ENCODE results near the gene ERBB4. TPM values are rescaled to one million over a fixed set of nuclear protein-coding genes. Genes with fewer than 3 reads are reported as not detected.
"Not testable (repeated sequence)": the region's sequence is repeated elsewhere in the genome, so short reads cannot be mapped to it uniquely, and the experiment has no call there.

Gene ERBB4
- total RNA-seq, 1 donor from 2014 or later: 25.3 TPM

DNA sequence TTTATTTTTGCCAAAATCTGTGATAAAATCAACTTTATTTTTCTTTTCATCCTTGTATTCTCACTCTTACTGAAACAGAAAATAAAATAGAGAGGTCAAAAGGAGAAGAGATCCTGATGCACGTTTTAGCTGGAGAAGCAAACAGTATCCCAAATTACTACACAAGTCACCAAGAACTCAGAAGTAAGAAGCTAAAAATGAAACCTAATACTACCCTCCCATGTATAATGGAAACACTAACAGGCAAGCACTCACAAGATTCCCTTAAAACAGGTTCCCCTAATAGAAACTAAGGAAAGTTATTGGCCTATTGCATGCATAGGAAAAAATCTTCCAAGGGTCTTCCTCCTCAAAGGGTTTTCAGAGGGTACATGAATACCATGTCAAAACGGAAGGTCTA lies 927.0 kb downstream of the ERBB4 start:
- TF ChIP-seq, protein P1, sequence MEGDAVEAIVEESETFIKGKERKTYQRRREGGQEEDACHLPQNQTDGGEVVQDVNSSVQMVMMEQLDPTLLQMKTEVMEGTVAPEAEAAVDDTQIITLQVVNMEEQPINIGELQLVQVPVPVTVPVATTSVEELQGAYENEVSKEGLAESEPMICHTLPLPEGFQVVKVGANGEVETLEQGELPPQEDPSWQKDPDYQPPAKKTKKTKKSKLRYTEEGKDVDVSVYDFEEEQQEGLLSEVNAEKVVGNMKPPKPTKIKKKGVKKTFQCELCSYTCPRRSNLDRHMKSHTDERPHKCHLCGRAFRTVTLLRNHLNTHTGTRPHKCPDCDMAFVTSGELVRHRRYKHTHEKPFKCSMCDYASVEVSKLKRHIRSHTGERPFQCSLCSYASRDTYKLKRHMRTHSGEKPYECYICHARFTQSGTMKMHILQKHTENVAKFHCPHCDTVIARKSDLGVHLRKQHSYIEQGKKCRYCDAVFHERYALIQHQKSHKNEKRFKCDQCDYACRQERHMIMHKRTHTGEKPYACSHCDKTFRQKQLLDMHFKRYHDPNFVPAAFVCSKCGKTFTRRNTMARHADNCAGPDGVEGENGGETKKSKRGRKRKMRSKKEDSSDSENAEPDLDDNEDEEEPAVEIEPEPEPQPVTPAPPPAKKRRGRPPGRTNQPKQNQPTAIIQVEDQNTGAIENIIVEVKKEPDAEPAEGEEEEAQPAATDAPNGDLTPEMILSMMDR (IDR thresholded peaks at IDR 0.05): no peak
- Histone ChIP-seq H3K4me3 (no peak overlapping the region), H3K27ac (no peak overlapping the region), H3K4me1 (no peaks in the 10 kb centered on the region), H3K9me3 (no peaks in the 10 kb centered on the region), H3K27me3 (ENCODE audit: low read depth) (no peaks in the 10 kb centered on the region), H3K36me3 (no peaks in the 10 kb centered on the region)
- DNase-seq (no peak), ATAC-seq (no peak)
- intact Hi-C loops (cut with DNase I): no loop called here

DNA sequence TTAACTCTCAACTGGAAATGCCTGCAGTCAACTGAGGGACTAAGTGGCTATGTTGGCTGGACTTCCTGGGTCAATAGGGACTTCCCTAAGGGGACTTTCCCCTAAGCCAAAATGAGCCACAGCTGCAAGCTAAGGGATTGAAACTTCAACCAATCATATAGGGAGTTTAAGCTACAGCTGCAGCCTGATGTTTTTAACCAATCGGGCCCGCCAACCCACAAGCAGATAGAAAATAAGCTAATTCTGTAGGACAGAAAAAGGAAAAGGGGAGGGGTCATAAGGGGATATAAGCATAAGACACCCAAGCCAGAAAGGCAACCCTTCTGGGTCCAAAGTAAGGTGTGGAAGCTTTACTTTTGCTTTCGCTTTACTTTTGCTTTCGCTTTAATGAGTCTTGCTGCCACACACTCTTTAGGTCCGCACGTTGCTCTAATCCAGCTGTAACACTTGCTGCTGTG lies 927.5 kb downstream of the ERBB4 start:
- Histone ChIP-seq H3K27me3 (ENCODE audit: low read depth) (no peaks in the 10 kb centered on the region), H3K27ac (no peak overlapping the region), H3K4me1 (no peaks in the 10 kb centered on the region), H3K36me3 (no peaks in the 10 kb centered on the region), H3K4me3 (no peak overlapping the region), H3K9me3 (no peaks in the 10 kb centered on the region)
- intact Hi-C loops (cut with DNase I): no loop called here
- ATAC-seq (no peak), DNase-seq (no peak)
- TF ChIP-seq, protein P1 (IDR thresholded peaks at IDR 0.05): no peak

DNA sequence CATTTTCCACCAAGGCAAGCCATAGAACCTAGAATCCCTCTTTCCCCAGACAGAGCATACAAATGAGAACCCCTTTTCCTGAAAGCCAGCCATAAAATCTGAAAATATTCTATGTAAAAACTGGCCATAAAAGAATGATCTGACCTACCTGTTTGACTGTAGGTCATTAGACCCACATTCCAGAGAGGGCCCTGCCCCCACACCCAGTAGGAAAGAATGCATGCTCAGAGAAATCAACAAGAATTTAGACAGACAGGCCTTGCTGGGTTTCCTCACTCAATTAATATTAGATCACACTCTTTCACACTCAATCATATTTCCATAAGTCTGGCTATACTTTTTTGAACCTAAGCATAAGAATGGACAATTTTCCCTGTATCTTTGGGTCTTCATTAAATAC lies 929.5 kb downstream of the ERBB4 start:
- Histone ChIP-seq H3K4me1 (no peaks in the 10 kb centered on the region), H3K27ac (no peak overlapping the region), H3K4me3 (no peak overlapping the region), H3K27me3 (ENCODE audit: low read depth) (no peaks in the 10 kb centered on the region), H3K9me3 (no peaks in the 10 kb centered on the region), H3K36me3 (no peaks in the 10 kb centered on the region)
- intact Hi-C loops (cut with DNase I): no loop called here
- TF ChIP-seq, protein P1 (IDR thresholded peaks at IDR 0.05): no peak
- DNase-seq: no peak
- ATAC-seq: no peak

DNA sequence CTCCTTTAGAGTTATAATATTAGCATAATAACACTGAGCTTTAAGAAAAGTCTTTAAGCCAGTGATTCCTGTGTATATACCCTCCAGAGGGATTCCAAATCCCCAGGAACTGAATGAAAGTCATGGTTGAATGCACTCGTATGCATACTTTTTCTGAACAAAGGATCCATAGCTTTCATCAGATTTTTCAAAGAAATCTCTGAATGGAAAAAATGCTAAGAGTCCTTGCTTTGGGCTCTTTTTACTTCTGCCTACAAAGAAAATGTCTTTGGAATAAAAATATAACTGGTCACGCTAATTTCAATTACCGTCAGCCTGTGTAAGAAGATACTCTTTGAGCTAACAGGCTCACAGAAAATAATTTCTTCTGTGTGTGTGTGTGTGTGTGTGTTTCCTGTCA lies 939.5 kb downstream of the ERBB4 start:
- no peak overlapping the region for H3K27ac ChIP-seq
- H3K4me3 ChIP-seq: no peak overlapping the region
- H3K4me1 ChIP-seq: no peaks in the 10 kb centered on the region
- DNase-seq (no peak), ATAC-seq (no peak)
- H3K36me3 ChIP-seq: no peaks in the 10 kb centered on the region
- H3K27me3 ChIP-seq (ENCODE audit: low read depth): no peaks in the 10 kb centered on the region
- H3K9me3 ChIP-seq: no peaks in the 10 kb centered on the region
- TF ChIP-seq, protein P1 (IDR thresholded peaks at IDR 0.05): no peak
- intact Hi-C loops (cut with DNase I): no loop called here

DNA sequence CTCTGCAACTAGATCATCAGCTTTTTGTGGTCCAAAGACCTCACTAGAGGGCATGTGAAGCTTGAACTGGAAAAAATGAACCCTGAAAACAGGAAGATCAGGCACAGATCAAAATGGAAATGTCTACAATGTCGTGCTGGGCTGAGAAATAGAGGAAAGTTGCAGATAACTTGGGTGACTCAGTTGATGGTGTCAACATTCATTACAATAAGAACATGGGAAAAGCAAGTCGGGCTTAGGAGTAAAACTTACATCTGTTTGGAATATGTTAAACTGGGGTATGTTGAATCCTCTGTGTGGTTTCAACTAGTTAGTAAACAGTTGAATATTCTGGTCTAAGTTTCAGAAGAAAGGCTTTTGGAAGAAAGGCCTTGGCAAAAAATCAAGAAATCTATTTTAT lies 940.4 kb downstream of the ERBB4 start:
- Histone ChIP-seq H3K9me3 (no peaks in the 10 kb centered on the region), H3K36me3 (no peaks in the 10 kb centered on the region), H3K4me1 (no peaks in the 10 kb centered on the region), H3K27me3 (ENCODE audit: low read depth) (no peaks in the 10 kb centered on the region), H3K4me3 (no peak overlapping the region), H3K27ac (no peak overlapping the region)
- intact Hi-C loops (cut with DNase I): no loop called here
- no peak for ATAC-seq
- DNase-seq: no peak
- TF ChIP-seq, protein P1 (IDR thresholded peaks at IDR 0.05): no peak

DNA sequence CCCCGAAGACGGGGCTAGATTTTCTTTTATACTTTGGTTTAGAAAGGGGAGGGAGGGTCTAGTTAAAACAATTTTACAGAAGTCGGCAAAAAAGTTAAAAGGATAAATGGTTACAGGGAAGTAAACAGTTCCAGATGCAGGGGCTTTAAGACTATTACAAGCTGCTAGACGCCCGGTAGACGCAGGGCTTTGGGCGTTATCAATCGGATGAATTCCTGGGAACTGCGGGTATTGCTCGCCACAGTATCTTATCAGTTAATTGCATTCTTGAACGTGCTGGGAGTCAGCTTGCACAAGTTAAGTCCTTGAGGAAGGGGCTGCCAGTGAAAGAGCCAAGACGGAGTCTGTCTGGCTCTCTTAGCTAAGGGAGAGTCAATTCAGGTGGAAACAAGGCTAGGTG lies 946.6 kb downstream of the ERBB4 start:
- H3K27me3 ChIP-seq (ENCODE audit: low read depth); H3K4me1 ChIP-seq; H3K27ac ChIP-seq; H3K9me3 ChIP-seq; intact Hi-C loops (cut with DNase I); DNase-seq; ATAC-seq; H3K4me3 ChIP-seq; H3K36me3 ChIP-seq: not testable (repeated sequence)
